ENCODE measurements around the gene TNS3. TPM values are rescaled to one million over a fixed set of nuclear protein-coding genes. Genes with fewer than 3 reads are reported as not detected.

The TNS3 gene
- total RNA-seq, 1 experiment from 2014 or later, result 9.5 TPM

DNA sequence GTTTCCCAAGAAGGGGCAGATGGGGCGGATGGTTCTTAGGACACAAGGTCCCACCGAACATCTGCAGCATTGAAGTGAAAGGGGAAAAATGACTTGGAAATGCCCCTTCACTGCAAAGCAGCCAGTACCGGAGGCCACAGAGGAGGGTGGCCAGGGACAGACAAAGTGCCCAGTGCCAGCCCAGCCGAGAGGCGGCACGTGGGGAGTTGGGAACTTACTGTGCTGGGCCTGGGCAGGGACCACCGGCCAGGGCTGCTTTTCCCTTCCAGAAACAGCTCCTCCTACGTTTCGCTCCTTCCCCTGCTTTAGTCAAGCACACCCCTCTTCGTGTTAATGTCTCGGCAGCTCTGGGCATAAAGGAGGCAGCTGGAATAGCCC lies 129.2 kb downstream of the TNS3 start:
- Histone ChIP-seq H3K14ac (ENCODE audit: insufficient read depth, low read length) (0 out of 2 replicates have a peak overlapping the region, but pooled peaks have one; percentile 24), H2BK120ac (ENCODE audit: low read depth, low read length, poor library complexity, severe bottlenecking) (no peak overlapping the region), H4K91ac (ENCODE audit: insufficient read length, low read depth, low read length) (no peak overlapping the region), H2BK20ac (ENCODE audit: low read depth, low read length, poor library complexity, severe bottlenecking) (no peak overlapping the region), H2BK5ac (ENCODE audit: insufficient read length, low read length) (no peak overlapping the region), H3K4ac (ENCODE audit: low read depth, low read length) (no peak overlapping the region), H3K9me3 (ENCODE audit: control insufficient read depth, low read depth, low read length) (no peaks in the 10 kb centered on the region), H4K8ac (replicated peaks; ENCODE audit: insufficient read length, low read depth, low read length) (no peak overlapping the region), H3K79me2 (ENCODE audit: insufficient read depth, low read length) (no peaks in the 10 kb centered on the region), H3K9ac (ENCODE audit: extremely low read depth, insufficient read length, low read length) (no peak overlapping the region), H3K4me2 (ENCODE audit: insufficient read depth, insufficient read length, low read length) (no peak overlapping the region), H3K79me1 (ENCODE audit: insufficient read depth, low read depth, low read length, poor library complexity, severe bottlenecking) (no peaks in the 10 kb centered on the region), H3K27ac (ENCODE audit: insufficient read length, low read depth, low read length) (no peak overlapping the region), H2BK12ac (ENCODE audit: insufficient read length, low read depth, low read length) (no peak overlapping the region), H3K23ac (ENCODE audit: insufficient read length, low read depth, low read length) (no peak overlapping the region), H2AFZ (ENCODE audit: low read length) (no peak overlapping the region), H3T11ph (ENCODE audit: low read length) (no peak overlapping the region), H3K27me3 (ENCODE audit: insufficient read depth, low read length) (no peaks in the 10 kb centered on the region), H3K56ac (ENCODE audit: insufficient read length, low read depth, low read length) (no peak overlapping the region), H2AK5ac (ENCODE audit: insufficient read length, low read length) (no peak overlapping the region), H3K18ac (ENCODE audit: insufficient read length, low read depth, low read length) (no peak overlapping the region), H3K4me1 (ENCODE audit: insufficient read depth, low read length) (no peaks in the 10 kb centered on the region), H4K5ac (ENCODE audit: insufficient read length, low read depth, low read length) (no peak overlapping the region), H2BK15ac (ENCODE audit: low read depth, low read length) (no peak overlapping the region), H4K20me1 (ENCODE audit: control insufficient read depth, insufficient read depth, insufficient read length) (no peaks in the 10 kb centered on the region), H3K23me2 (ENCODE audit: insufficient read length, low read depth, low read length, poor library complexity, severe bottlenecking) (no peaks in the 10 kb centered on the region)
- TF ChIP-seq, protein P1, sequence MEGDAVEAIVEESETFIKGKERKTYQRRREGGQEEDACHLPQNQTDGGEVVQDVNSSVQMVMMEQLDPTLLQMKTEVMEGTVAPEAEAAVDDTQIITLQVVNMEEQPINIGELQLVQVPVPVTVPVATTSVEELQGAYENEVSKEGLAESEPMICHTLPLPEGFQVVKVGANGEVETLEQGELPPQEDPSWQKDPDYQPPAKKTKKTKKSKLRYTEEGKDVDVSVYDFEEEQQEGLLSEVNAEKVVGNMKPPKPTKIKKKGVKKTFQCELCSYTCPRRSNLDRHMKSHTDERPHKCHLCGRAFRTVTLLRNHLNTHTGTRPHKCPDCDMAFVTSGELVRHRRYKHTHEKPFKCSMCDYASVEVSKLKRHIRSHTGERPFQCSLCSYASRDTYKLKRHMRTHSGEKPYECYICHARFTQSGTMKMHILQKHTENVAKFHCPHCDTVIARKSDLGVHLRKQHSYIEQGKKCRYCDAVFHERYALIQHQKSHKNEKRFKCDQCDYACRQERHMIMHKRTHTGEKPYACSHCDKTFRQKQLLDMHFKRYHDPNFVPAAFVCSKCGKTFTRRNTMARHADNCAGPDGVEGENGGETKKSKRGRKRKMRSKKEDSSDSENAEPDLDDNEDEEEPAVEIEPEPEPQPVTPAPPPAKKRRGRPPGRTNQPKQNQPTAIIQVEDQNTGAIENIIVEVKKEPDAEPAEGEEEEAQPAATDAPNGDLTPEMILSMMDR (conservative IDR thresholded peaks at IDR 0.05), result no peak
- Mint-ChIP-seq H3K27ac (no peak overlapping the region), H3K27me3 (ENCODE audit: low read depth) (peaks cover 4% of the 10 kb centered on the region), H3K4me3 (no peak overlapping the region), H3K36me3 (ENCODE audit: insufficient read depth in 1 of 3, low read depth in 3 of 3) (no peaks in the 10 kb centered on the region), H3K9me3 (no peaks in the 10 kb centered on the region), H3K4me1 (peaks cover 14 to 47% of the 10 kb centered on the region in 2 experiments)
- DNase-seq, result no peak
- WGBS (ENCODE audit: extremely low coverage, insufficient read length, low lambda C conversion rate), result no CpG with 5 or more reads among the region's 11 CpGs
